Upper lobe of left lung (tissue), 6 donors: Measurements from ENCODE around the gene LNX2. TPM values are rescaled to one million over a fixed set of nuclear protein-coding genes. Genes with fewer than 3 reads are reported as not detected.

ENCODE experiments used
- ATAC-seq, 2 donors: fragments of 200-7000 bp; cut with Tn5 transposase; one replicate each; pipeline ENCODE4 v1.9.1; 2022; ENCODE audit warnings: mild to moderate bottlenecking in 2 of 2, moderate library complexity in 2 of 2; ENCODE audit not compliant: low FRiP score in 2 of 2
- DNase-seq, 2 donors: peaks; one replicate each; pipeline ENCODE4 v3.0.0-alpha.2; 2019 to 2020
- H3K27ac ChIP-seq, 4 donors: fragments of 200-600 bp; sonication (generic); one replicate each; pipeline ENCODE4 v1.5.1; 2016 to 2019
- H3K27me3 ChIP-seq, 4 donors: fragments of 200-600 bp; sonication (generic); one replicate each; pipeline ENCODE4 v1.5.1; 2017 to 2019
- H3K36me3 ChIP-seq, 4 donors: fragments of 200-600 bp; sonication (generic); one replicate each; pipeline ENCODE4 v1.5.1; 2016 to 2019
- H3K4me1 ChIP-seq, 4 donors: fragments of 200-600 bp; sonication (generic); one replicate each; pipeline ENCODE4 v1.5.1; 2018 to 2019
- H3K4me3 ChIP-seq, 4 donors: fragments of 200-600 bp; sonication (generic); one replicate each; pipeline ENCODE4 v1.5.1; 2017 to 2019; ENCODE audit warnings: mild to moderate bottlenecking in 2 of 4, moderate library complexity in 1 of 4
- H3K9me3 ChIP-seq, 4 donors: fragments of 200-600 bp; sonication (generic); one replicate each; pipeline ENCODE4 v1.5.1; 2018 to 2019
- CTCF ChIP-seq, 6 experiments: fragments of 450-650 bp in 4 of 6; fragments of 200-600 bp in 2 of 6; sonication (generic) in 2 of 6; IDR thresholded peaks; one replicate each; pipeline ENCODE4 v1.5.1; 2016 to 2019; ENCODE audit warnings: antibody characterized with exemption in 6 of 6
- EP300 ChIP-seq, 4 donors: sonication (generic); formaldehyde crosslinking; IDR thresholded peaks; one replicate each; pipeline ENCODE4 v1.5.1; 2017; ENCODE audit warnings: antibody characterized with exemption in 4 of 4, control low read depth in 2 of 4
- POLR2A ChIP-seq, 4 donors: fragments of 450-650 bp; IDR thresholded peaks; one replicate each; pipeline ENCODE4 v1.5.1; 2016 to 2017; ENCODE audit warnings: antibody characterized with exemption in 4 of 4, mild to moderate bottlenecking in 2 of 4
- POLR2AphosphoS5 ChIP-seq, 2 donors: sonication (generic); formaldehyde crosslinking; IDR thresholded peaks; one replicate each; pipeline ENCODE4 v1.5.1; 2017; ENCODE audit warnings: antibody characterized with exemption in 2 of 2
- WGBS, 2 donors: methylation state at CpG; one replicate each; pipeline ENCODE4 v1.1.5; 2017 to 2018; 5-methylcytosine and 5-hydroxymethylcytosine counted together
- total RNA-seq, 6 donors: library from RNA; depleted of rRNA in 4 of 6; stranded (reverse); fragments of >200 nt in 4 of 6; gene quantifications; one replicate each; pipeline versions ENCODE4 v1.1.0 to v1.2.1, GENCODE V29; 2016 to 2021
- donor health status: DM: no; HTN: no; CAD: no; lungs with moderate emphysema.
- donor health status: DM: no; HTN: yes; CAD: no; lungs with severe emphysema.

Gene LNX2
- total RNA-seq = 10 to 100 TPM; 20.4 to 75.3 (median 33.2) TPM

- 0 to 1% methylated on average over 34 to 39 of the region's 79 CpGs for WGBS, 2 donors
- H3K27me3 ChIP-seq = no peaks in the 10 kb centered on the region
- H3K9me3 ChIP-seq = no peaks in the 10 kb centered on the region
- H3K4me1 ChIP-seq = peaks cover 23 to 41% (median 38%) of the 10 kb centered on the region in 4 donors
- ATAC-seq (peak; percentile 97 to 98), DNase-seq (peak; percentile 99)
- H3K4me3 ChIP-seq = peak within 1 kb of the TSS; percentile 67 to 96 (median 88)
- TF ChIP-seq CTCF (IDR thresholded peaks at IDR 0.05) = peak in 2 of 6 experiments; percentile 11 to 30
- peak in 1 of 4 donors; percentile 19 for TF ChIP-seq EP300 (IDR thresholded peaks at IDR 0.05)
- TF ChIP-seq POLR2A (IDR thresholded peaks at IDR 0.05) = peak in 3 of 4 donors; percentile 15 to 95 (median 89)
- TF ChIP-seq POLR2AphosphoS5 (IDR thresholded peaks at IDR 0.05) = peak; percentile 56 to 92
- H3K36me3 ChIP-seq = peaks cover 0 to 4% (median 0%) of the 10 kb centered on the region in 4 donors
- H3K27ac ChIP-seq = peak within 1 kb of the TSS; percentile 96 to 100 (median 98)
Observed at GRCh38 chr13:27620377-27621115, at the start of gene LNX2. LNX2 (minus strand) TSS chr13:27620529; CDS start chr13:27581703, 38,826 bp downstream.

- DNase-seq (no peak), ATAC-seq (no peak)
- no peaks in the 10 kb centered on the region for H3K9me3 ChIP-seq
- no peak overlapping the region for H3K4me3 ChIP-seq
- H3K27me3 ChIP-seq = no peaks in the 10 kb centered on the region
- no peaks in the 10 kb centered on the region for H3K4me1 ChIP-seq
- 54 to 56% methylated on average over 2 of the region's 2 CpGs for WGBS, 2 donors
- peaks cover 0 to 15% (median 7%) of the 10 kb centered on the region in 4 donors for H3K36me3 ChIP-seq
- H3K27ac ChIP-seq = no peak overlapping the region
- no peak for TF ChIP-seq POLR2AphosphoS5 (IDR thresholded peaks at IDR 0.05)
Observed at GRCh38 chr13:27667946-27668345, 47.6 kb upstream of the LNX2 start.

GRCh38 chr13:27666951-27667350 is 46.6 kb upstream of the LNX2 start:
- Histone ChIP-seq H3K36me3 (peaks cover 0 to 15% (median 7%) of the 10 kb centered on the region in 4 donors), H3K4me3 (no peak overlapping the region), H3K4me1 (no peaks in the 10 kb centered on the region), H3K27me3 (no peaks in the 10 kb centered on the region), H3K9me3 (no peaks in the 10 kb centered on the region), H3K27ac (no peak overlapping the region)
- WGBS, 2 donors = 96 to 100% methylated on average over 3 of the region's 3 CpGs
- DNase-seq = no peak
- TF ChIP-seq POLR2A (IDR thresholded peaks at IDR 0.05) = no peak
- no peak for ATAC-seq

- Histone ChIP-seq H3K27ac (no peak overlapping the region), H3K36me3 (peaks cover 0 to 15% (median 7%) of the 10 kb centered on the region in 4 donors), H3K27me3 (no peaks in the 10 kb centered on the region), H3K9me3 (no peaks in the 10 kb centered on the region), H3K4me1 (no peaks in the 10 kb centered on the region), H3K4me3 (no peak overlapping the region)
- TF ChIP-seq POLR2A (IDR thresholded peaks at IDR 0.05) (no peak), CTCF (IDR thresholded peaks at IDR 0.05) (no peak), POLR2AphosphoS5 (IDR thresholded peaks at IDR 0.05) (no peak), EP300 (IDR thresholded peaks at IDR 0.05) (no peak)
- DNase-seq = peak in 1 of 2 donors; percentile 78
- no peak for ATAC-seq
- WGBS, 2 donors = 94 to 99% methylated on average over 19 of the region's 19 CpGs
Observed at GRCh38 chr13:27665761-27666160, 45.4 kb upstream of the LNX2 start.

- TF ChIP-seq POLR2AphosphoS5 (IDR thresholded peaks at IDR 0.05) = no peak
- no peak for TF ChIP-seq EP300 (IDR thresholded peaks at IDR 0.05)
- no peak for TF ChIP-seq CTCF (IDR thresholded peaks at IDR 0.05)
- TF ChIP-seq POLR2A (IDR thresholded peaks at IDR 0.05) = no peak
- Histone ChIP-seq H3K27ac (no peak overlapping the region), H3K9me3 (no peaks in the 10 kb centered on the region), H3K36me3 (peaks cover 0 to 15% (median 7%) of the 10 kb centered on the region in 4 donors), H3K4me1 (no peaks in the 10 kb centered on the region), H3K27me3 (no peaks in the 10 kb centered on the region), H3K4me3 (no peak overlapping the region)
- DNase-seq = no peak
- WGBS, 2 donors = 47 to 59% methylated on average over 3 of the region's 3 CpGs
- no peak for ATAC-seq
Observed at GRCh38 chr13:27665333-27665732, 45.0 kb upstream of the LNX2 start.
